Stimulated activated CD8-positive, alpha-beta memory T cell treated with anti-CD3 and anti-CD28 coated beads, Interleukin-15, amount 100 ng/mL, for 1 hour (primary cell): ENCODE results near the gene MCM10.

Experiments used
- DNase-seq: peaks from one replicate; pipeline ENCODE4 v3.0.0-alpha.2; 2020; ENCODE audit warnings: low read depth

The MCM10 gene

GRCh38 chr10:13165177-13165576 lies 3.8 kb downstream of the MCM10 start:
- no peak for DNase-seq

- DNase-seq, result no peak
Measured at GRCh38 chr10:13167568-13167967, 6.2 kb downstream of the MCM10 start.

GRCh38 chr10:13168781-13169180 lies 7.4 kb downstream of the MCM10 start:
- DNase-seq, result no peak

GRCh38 chr10:13173616-13174015 lies 12.3 kb downstream of the MCM10 start:
- no peak for DNase-seq

- DNase-seq, result no peak
Measured at GRCh38 chr10:13180788-13181187, 19.4 kb downstream of the MCM10 start.

GRCh38 chr10:13182424-13182823 lies 21.1 kb downstream of the MCM10 start:
- no peak for DNase-seq

GRCh38 chr10:13183625-13184024 lies 22.3 kb downstream of the MCM10 start:
- no peak for DNase-seq

- DNase-seq, result no peak
Measured at GRCh38 chr10:13184276-13184675, 22.9 kb downstream of the MCM10 start.

- DNase-seq, result no peak
Measured at GRCh38 chr10:13184730-13185514, 23.6 kb downstream of the MCM10 start.

GRCh38 chr10:13187135-13187534 lies 25.8 kb downstream of the MCM10 start:
- no peak for DNase-seq

GRCh38 chr10:13188593-13188992 lies 27.2 kb downstream of the MCM10 start:
- no peak for DNase-seq

GRCh38 chr10:13189961-13190360 lies 28.6 kb downstream of the MCM10 start:
- no peak for DNase-seq

GRCh38 chr10:13190816-13191215 lies 29.5 kb downstream of the MCM10 start:
- no peak for DNase-seq

- no peak for DNase-seq
Measured at GRCh38 chr10:13191362-13191761, 30.0 kb downstream of the MCM10 start.

- no peak for DNase-seq
Measured at GRCh38 chr10:13193637-13194036, 32.3 kb downstream of the MCM10 start.

GRCh38 chr10:13195016-13195415 lies 33.7 kb downstream of the MCM10 start:
- DNase-seq, result no peak

GRCh38 chr10:13201132-13201531 lies 39.8 kb downstream of the MCM10 start:
- DNase-seq, result no peak

- DNase-seq, result no peak
Measured at GRCh38 chr10:13206091-13206490, 44.7 kb downstream of the MCM10 start.

- no peak for DNase-seq
Measured at GRCh38 chr10:13206546-13207443, 45.4 kb downstream of the MCM10 start.

- DNase-seq, result no peak
Measured at GRCh38 chr10:13213163-13213562, 51.8 kb downstream of the MCM10 start.

- no peak for DNase-seq
Measured at GRCh38 chr10:13218878-13219277, 57.5 kb downstream of the MCM10 start.

- DNase-seq, result no peak
Measured at GRCh38 chr10:13219685-13220670, 58.6 kb downstream of the MCM10 start.
